Neural cell (in vitro differentiated cells): Measurements from ENCODE around the gene RAD51B. TPM values are rescaled to one million over a fixed set of nuclear protein-coding genes. Genes with fewer than 3 reads are reported as not detected.

Experiments
- H2AFZ ChIP-seq: fragments of 200-600, 300-800 bp; sonication (generic), shearing (Covaris generic); 2 replicates; pipeline ENCODE4 v1.6.0; 2014; ENCODE audit warnings: low read depth, mild to moderate bottlenecking, antibody characterized with exemption, low read length, moderate library complexity
- H3F3A ChIP-seq: fragments of 200-600 bp; shearing (Covaris generic); 2 replicates; pipeline ENCODE4 v1.6.1; 2016; ENCODE audit warnings: mild to moderate bottlenecking, moderate library complexity, mixed read lengths, antibody characterized with exemption, low read length; ENCODE audit not compliant: insufficient read depth, poor library complexity, severe bottlenecking
- H3K27ac ChIP-seq: fragments of 200-600, 300-800 bp; sonication (generic), shearing (Covaris generic); 2 replicates; pipeline ENCODE4 v1.5.1; 2014; ENCODE audit warnings: mild to moderate bottlenecking, low read length, moderate library complexity
- H3K27me3 ChIP-seq: fragments of 300-800, 200-600 bp; sonication (generic), shearing (Covaris generic); 2 replicates; pipeline ENCODE4 v1.6.0; 2014; ENCODE audit warnings: mild to moderate bottlenecking, low read depth, low read length, moderate library complexity; ENCODE audit not compliant: insufficient read depth
- H3K36me3 ChIP-seq: fragments of 300-800, 200-600 bp; sonication (generic), shearing (Covaris generic); 2 replicates; pipeline ENCODE4 v1.5.1; 2014; ENCODE audit warnings: mild to moderate bottlenecking, antibody characterized with exemption, low read length, moderate library complexity; ENCODE audit not compliant: insufficient read depth
- H3K4me2 ChIP-seq: fragments of 300-800, 200-600 bp; sonication (generic), shearing (Covaris generic); 2 replicates; pipeline ENCODE4 v1.6.0; 2014; ENCODE audit warnings: mild to moderate bottlenecking, low read length
- H3K4me3 ChIP-seq: fragments of 300-800, 200-600 bp; sonication (generic), shearing (Covaris generic); 2 replicates; pipeline ENCODE4 v1.5.1; 2014; ENCODE audit warnings: mild to moderate bottlenecking, low read length, moderate library complexity
- H3K79me2 ChIP-seq: fragments of 200-600 bp; shearing (Covaris generic); replicated peaks from 2 replicates; pipeline ENCODE4 v1.6.0; 2014; ENCODE audit warnings: mild to moderate bottlenecking, low read length, moderate library complexity; ENCODE audit not compliant: insufficient read depth
- H3K9ac ChIP-seq: fragments of 300-800, 200-600 bp; sonication (generic), shearing (Covaris generic); 2 replicates; pipeline ENCODE4 v1.6.1; 2016; ENCODE audit warnings: mild to moderate bottlenecking, low read length, mixed read lengths
- H3K9me2 ChIP-seq: fragments of 200-600 bp; shearing (Covaris generic); 2 replicates; pipeline ENCODE4 v1.6.1; 2016; ENCODE audit warnings: mild to moderate bottlenecking, low read length, mixed read lengths; ENCODE audit not compliant: insufficient read depth
- H3K9me3 ChIP-seq: fragments of 200-600, 300-800 bp; sonication (generic), shearing (Covaris generic); 2 replicates; pipeline ENCODE4 v1.6.1; 2016; ENCODE audit warnings: mild to moderate bottlenecking, mixed run types, low read length, moderate library complexity, mixed read lengths
- H4K20me1 ChIP-seq: fragments of 200-600 bp; shearing (Covaris generic); 2 replicates; pipeline ENCODE4 v1.6.1; 2016; ENCODE audit warnings: mild to moderate bottlenecking, mixed run types; ENCODE audit not compliant: insufficient read depth
- CTCF ChIP-seq: fragments of 450-650 bp; IDR thresholded peaks from 2 replicates; pipeline ENCODE4 v1.5.1; 2014; ENCODE audit warnings: antibody characterized with exemption, mild to moderate bottlenecking, moderate library complexity; ENCODE audit not compliant: poor library complexity, severe bottlenecking
- EP300 ChIP-seq: fragments of 450-650 bp; conservative IDR thresholded peaks from 2 replicates; pipeline ENCODE4 v1.6.1; 2014; ENCODE audit warnings: antibody characterized with exemption, mild to moderate bottlenecking, moderate library complexity; ENCODE audit not compliant: poor library complexity, severe bottlenecking
- EZH2 ChIP-seq: fragments of 200-600, 300-800 bp; shearing (Covaris generic), sonication (generic); IDR thresholded peaks from 2 replicates; pipeline ENCODE4 v1.6.1; 2014; ENCODE audit warnings: antibody characterized with exemption, low read length, borderline replicate concordance, mild to moderate bottlenecking; ENCODE audit not compliant: insufficient read depth, poor library complexity, severe bottlenecking
- MXI1 ChIP-seq: fragments of 450-650 bp; conservative IDR thresholded peaks from 2 replicates; pipeline ENCODE4 v1.6.1; 2014; ENCODE audit warnings: antibody characterized with exemption, mild to moderate bottlenecking; ENCODE audit not compliant: poor library complexity, severe bottlenecking
- POLR2AphosphoS5 ChIP-seq: IDR thresholded peaks from 2 replicates; pipeline ENCODE4 v1.6.1; 2012
- RAD21 ChIP-seq: fragments of 450-650 bp; conservative IDR thresholded peaks from 2 replicates; pipeline ENCODE4 v1.6.1; 2014; ENCODE audit warnings: antibody characterized with exemption, mild to moderate bottlenecking, moderate library complexity
- REST ChIP-seq: IDR thresholded peaks from 2 replicates; pipeline ENCODE4 v1.6.1; 2012; ENCODE audit warnings: borderline replicate concordance
- SMC3 ChIP-seq: fragments of 450-650 bp; conservative IDR thresholded peaks from 2 replicates; pipeline ENCODE4 v1.6.1; 2014; ENCODE audit warnings: antibody characterized with exemption, mild to moderate bottlenecking, moderate library complexity; ENCODE audit not compliant: poor library complexity
- TAF1 ChIP-seq: IDR thresholded peaks from 2 replicates; pipeline ENCODE4 v1.6.1; 2012; ENCODE audit warnings: low read depth
- polyA plus RNA-seq: library from polyadenylated mRNA; depleted of rRNA; stranded (reverse); fragments of >200 nt; gene quantifications from 2 replicates; pipeline ENCODE4 v1.2.3, GENCODE V29; 2014

RAD51B gene
- polyA plus RNA-seq, 1 donor from 2014 or later = 3.1 TPM

GRCh38 chr14:68521961-68522509, 702.5 kb downstream of the RAD51B start:
- H3K27me3 ChIP-seq = no peaks in the 10 kb centered on the region
- no peaks in the 10 kb centered on the region for H3K36me3 ChIP-seq
- no peak overlapping the region for H3K27ac ChIP-seq
- no peaks in the 10 kb centered on the region for H4K20me1 ChIP-seq
- no peak overlapping the region for H2AFZ ChIP-seq
- no peak overlapping the region for H3K4me3 ChIP-seq
- TF ChIP-seq CTCF = no peak
- TF ChIP-seq SMC3 = no peak
- no peak for TF ChIP-seq EP300
- no peak for TF ChIP-seq TAF1
- TF ChIP-seq MXI1 = no peak
- no peak for TF ChIP-seq POLR2AphosphoS5
- no peak for TF ChIP-seq RAD21
- TF ChIP-seq REST = no peak
- no peaks in the 10 kb centered on the region for H3K9me3 ChIP-seq
- no peak overlapping the region for H3K4me2 ChIP-seq
- H3K79me2 ChIP-seq = no peaks in the 10 kb centered on the region
- no peaks in the 10 kb centered on the region for H3F3A ChIP-seq
- H3K9ac ChIP-seq = no peak overlapping the region
- no peaks in the 10 kb centered on the region for H3K9me2 ChIP-seq

DNA sequence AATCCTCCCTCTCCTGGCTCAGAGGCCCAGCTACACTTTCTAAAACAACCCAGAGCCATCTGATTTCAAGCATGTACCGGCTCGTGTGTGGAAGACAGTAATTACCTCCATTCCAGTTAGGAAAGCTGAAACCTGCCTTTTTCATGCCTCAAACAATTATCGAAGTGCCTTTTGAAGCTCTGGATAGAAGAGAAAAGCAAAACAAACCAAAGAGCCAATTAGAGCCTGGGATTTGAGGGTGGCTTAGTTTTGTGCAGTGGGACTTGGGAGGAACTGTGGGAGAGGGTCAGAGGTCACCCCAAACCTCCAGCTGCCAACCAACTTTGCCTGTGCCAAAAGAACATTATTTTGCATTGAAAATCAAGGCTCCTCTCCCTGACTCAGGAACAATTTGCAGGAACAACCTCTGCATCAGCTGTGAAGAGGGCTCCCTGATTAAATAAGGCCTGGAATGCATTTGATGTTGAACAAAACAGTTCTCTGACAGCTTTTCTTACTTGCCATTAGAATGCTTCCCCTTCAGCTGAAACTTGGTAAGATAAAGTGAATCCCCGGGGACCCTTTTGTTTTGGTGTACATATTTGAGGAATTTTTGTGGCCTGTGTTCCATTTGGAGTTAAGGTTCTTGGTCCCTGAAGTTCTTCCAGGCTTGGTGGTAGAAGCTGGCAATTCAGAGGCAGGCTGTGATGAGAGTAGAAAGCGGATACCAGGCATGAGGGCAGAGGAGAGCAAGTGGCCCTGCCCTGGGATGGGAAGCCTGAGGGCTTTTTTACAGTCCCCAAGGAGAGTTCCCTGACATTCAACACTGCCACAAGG, 703.1 kb downstream of the RAD51B start:
- no peak overlapping the region for H3K9ac ChIP-seq
- no peaks in the 10 kb centered on the region for H3F3A ChIP-seq
- no peak overlapping the region for H3K4me3 ChIP-seq
- H3K36me3 ChIP-seq = no peaks in the 10 kb centered on the region
- no peaks in the 10 kb centered on the region for H3K79me2 ChIP-seq
- no peaks in the 10 kb centered on the region for H3K9me2 ChIP-seq
- no peak overlapping the region for H2AFZ ChIP-seq
- H3K27ac ChIP-seq = no peak overlapping the region
- H3K4me2 ChIP-seq = no peak overlapping the region
- TF ChIP-seq TAF1 (no peak), CTCF (no peak), EZH2 (no peak), POLR2AphosphoS5 (no peak), MXI1 (no peak), SMC3 (no peak), REST (no peak), EP300 (no peak), RAD21 (no peak)
- H3K27me3 ChIP-seq = no peaks in the 10 kb centered on the region
- H3K9me3 ChIP-seq = no peaks in the 10 kb centered on the region
- H4K20me1 ChIP-seq = no peaks in the 10 kb centered on the region
